ENCODE data around the gene GATAD2A.

DNA sequence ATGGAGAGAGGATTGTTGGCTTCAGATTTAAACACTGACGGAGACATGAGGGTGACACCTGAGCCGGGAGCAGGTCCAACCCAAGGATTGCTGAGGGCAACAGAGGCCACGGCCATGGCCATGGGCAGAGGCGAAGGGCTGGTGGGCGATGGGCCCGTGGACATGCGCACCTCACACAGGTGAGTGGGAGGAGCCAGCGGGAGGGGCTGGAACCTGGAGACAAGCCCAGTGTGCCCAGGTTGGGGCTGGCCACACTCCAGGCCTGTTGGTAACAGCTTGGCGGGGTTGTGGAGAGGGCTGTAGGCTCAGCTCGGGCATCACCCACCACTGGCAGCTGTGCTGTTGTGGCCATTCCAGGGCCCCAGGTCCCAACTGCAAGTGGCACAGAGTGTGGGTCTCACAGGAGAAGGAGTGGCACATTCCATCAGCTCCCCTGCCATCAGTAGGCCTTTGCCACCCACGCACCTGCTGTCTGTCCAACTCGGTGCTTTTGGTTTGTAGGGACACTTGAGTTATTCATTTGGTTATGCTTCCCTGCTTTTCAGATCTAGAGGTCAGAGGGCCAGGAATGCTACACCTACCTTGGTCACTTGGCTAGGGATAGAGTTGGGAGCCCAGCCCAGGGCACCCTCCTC is 60.1 kb downstream of the GATAD2A start:
- no peak for TF ChIP-seq EZH2 (IDR thresholded peaks at IDR 0.05; ENCODE audit: borderline replicate concordance, low read depth, low read length, severe bottlenecking)
- TF ChIP-seq, protein P1, sequence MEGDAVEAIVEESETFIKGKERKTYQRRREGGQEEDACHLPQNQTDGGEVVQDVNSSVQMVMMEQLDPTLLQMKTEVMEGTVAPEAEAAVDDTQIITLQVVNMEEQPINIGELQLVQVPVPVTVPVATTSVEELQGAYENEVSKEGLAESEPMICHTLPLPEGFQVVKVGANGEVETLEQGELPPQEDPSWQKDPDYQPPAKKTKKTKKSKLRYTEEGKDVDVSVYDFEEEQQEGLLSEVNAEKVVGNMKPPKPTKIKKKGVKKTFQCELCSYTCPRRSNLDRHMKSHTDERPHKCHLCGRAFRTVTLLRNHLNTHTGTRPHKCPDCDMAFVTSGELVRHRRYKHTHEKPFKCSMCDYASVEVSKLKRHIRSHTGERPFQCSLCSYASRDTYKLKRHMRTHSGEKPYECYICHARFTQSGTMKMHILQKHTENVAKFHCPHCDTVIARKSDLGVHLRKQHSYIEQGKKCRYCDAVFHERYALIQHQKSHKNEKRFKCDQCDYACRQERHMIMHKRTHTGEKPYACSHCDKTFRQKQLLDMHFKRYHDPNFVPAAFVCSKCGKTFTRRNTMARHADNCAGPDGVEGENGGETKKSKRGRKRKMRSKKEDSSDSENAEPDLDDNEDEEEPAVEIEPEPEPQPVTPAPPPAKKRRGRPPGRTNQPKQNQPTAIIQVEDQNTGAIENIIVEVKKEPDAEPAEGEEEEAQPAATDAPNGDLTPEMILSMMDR (IDR thresholded peaks at IDR 0.05; ENCODE audit: borderline replicate concordance, extremely low read depth, low read length, poor library complexity, severe bottlenecking) = no peak

Measured in DND-41 (cell line).